Right atrium auricular region (tissue), 2 donors: Measurements from ENCODE around the gene ZNF135. TPM values are rescaled to one million over a fixed set of nuclear protein-coding genes. Genes with fewer than 3 reads are reported as not detected.
A peak's percentile ranks its signal among the peaks of the same experiment; 100 is the strongest.

ENCODE experiments used
- DNase-seq: peaks from one replicate; pipeline ENCODE4 v3.0.0-alpha.2; 2019; ENCODE audit warnings: low spot score
- H3K27ac ChIP-seq, 2 donors: fragments of 200-600 bp; sonication (generic); 1 replicate in 1 of 2; 2 replicates in 1 of 2; pipeline ENCODE4 v1.5.1; 2016 to 2019
- H3K27me3 ChIP-seq, 2 donors: fragments of 200-600 bp; sonication (generic); one replicate each; pipeline versions ENCODE4 v1.5.1 to v1.6.0; 2017 to 2019
- H3K36me3 ChIP-seq: fragments of 200-600 bp; sonication (generic); one replicate; pipeline ENCODE4 v1.5.1; 2016
- H3K4me1 ChIP-seq, 2 donors: fragments of 200-600 bp; sonication (generic); one replicate each; pipeline versions ENCODE4 v1.5.1 to v1.6.0; 2017 to 2019
- H3K4me3 ChIP-seq, 2 donors: fragments of 200-600 bp; sonication (generic); 1 replicate in 1 of 2; 2 replicates in 1 of 2; pipeline ENCODE4 v1.5.1; 2017 to 2019; ENCODE audit warnings: mild to moderate bottlenecking in 1 of 2, moderate library complexity in 1 of 2
- H3K9me3 ChIP-seq, 2 donors: fragments of 200-600 bp; sonication (generic); one replicate each; pipeline ENCODE4 v1.5.1; 2019
- CTCF ChIP-seq, 2 donors: fragments of 200-600 bp; sonication (generic); IDR thresholded peaks; one replicate each; pipeline ENCODE4 v1.5.1; 2019; ENCODE audit warnings: antibody characterized with exemption in 2 of 2
- total RNA-seq, 2 donors: library from RNA; depleted of rRNA; stranded (reverse); fragments of >200 nt; gene quantifications; one replicate each; pipeline ENCODE4 v1.1.0, GENCODE V29; 2016

The ZNF135 gene
- total RNA-seq, 2 donors from 2014 or later, result 2.5 to 3.1 TPM

- Histone ChIP-seq H3K4me1 (no peaks in the 10 kb centered on the region), H3K27ac (no peak overlapping the region), H3K36me3 (no peaks in the 10 kb centered on the region), H3K9me3 (no peaks in the 10 kb centered on the region), H3K4me3 (no peak overlapping the region), H3K27me3 (no peaks in the 10 kb centered on the region)
- TF ChIP-seq CTCF (IDR thresholded peaks at IDR 0.05), result no peak
- no peak for DNase-seq
Measured at GRCh38 chr19:58020129-58020528, 39.0 kb upstream of the ZNF135 start.

- Histone ChIP-seq H3K4me1 (no peaks in the 10 kb centered on the region), H3K27me3 (no peaks in the 10 kb centered on the region), H3K9me3 (no peaks in the 10 kb centered on the region), H3K27ac (no peak overlapping the region), H3K36me3 (no peaks in the 10 kb centered on the region), H3K4me3 (no peak overlapping the region)
- peak; percentile 68 for DNase-seq
- TF ChIP-seq CTCF (IDR thresholded peaks at IDR 0.05), result peak; percentile 61 to 76
Measured at GRCh38 chr19:58021541-58022282, 37.4 kb upstream of the ZNF135 start.

- H3K4me3 ChIP-seq, result no peak overlapping the region
- no peaks in the 10 kb centered on the region for H3K27me3 ChIP-seq
- H3K36me3 ChIP-seq, result no peaks in the 10 kb centered on the region
- TF ChIP-seq CTCF (IDR thresholded peaks at IDR 0.05), result peak in 1 of 2 donors; percentile 7
- H3K9me3 ChIP-seq, result no peaks in the 10 kb centered on the region
- H3K4me1 ChIP-seq, result no peaks in the 10 kb centered on the region
- DNase-seq, result no peak
- H3K27ac ChIP-seq, result no peak overlapping the region
Measured at GRCh38 chr19:58022283-58022660, 36.8 kb upstream of the ZNF135 start.

- Histone ChIP-seq H3K27ac (no peak overlapping the region), H3K36me3 (no peaks in the 10 kb centered on the region), H3K4me3 (no peak overlapping the region), H3K9me3 (no peaks in the 10 kb centered on the region), H3K27me3 (no peaks in the 10 kb centered on the region), H3K4me1 (no peaks in the 10 kb centered on the region)
- TF ChIP-seq CTCF (IDR thresholded peaks at IDR 0.05), result no peak
- no peak for DNase-seq
Measured at GRCh38 chr19:58024661-58025060, 34.4 kb upstream of the ZNF135 start.

- H3K4me3 ChIP-seq, result peak within 1 kb of the TSS; percentile 43 to 55
- no peaks in the 10 kb centered on the region for H3K36me3 ChIP-seq
- H3K4me1 ChIP-seq, result peaks cover 0 to 9% of the 10 kb centered on the region in 2 donors
- no peak for TF ChIP-seq CTCF (IDR thresholded peaks at IDR 0.05)
- no peak within 1 kb of the TSS for H3K27ac ChIP-seq
- H3K27me3 ChIP-seq, result no peaks in the 10 kb centered on the region
- peaks cover 0 to 2% of the 10 kb centered on the region in 2 donors for H3K9me3 ChIP-seq
- DNase-seq, result peak; percentile 75
Measured at GRCh38 chr19:58033741-58034476, 25.2 kb upstream of the ZNF135 start, which contains the start of gene ZSCAN1. TSS of gene ZSCAN1 (plus strand) at chr19:58034025. CDS start at chr19:58037837, 3,812 bp downstream.
